ENCODE data around the gene MRPL43.

The MRPL43 gene

GRCh38 chr10:100948916-100949315, 38.4 kb downstream of the MRPL43 start:
- Histone ChIP-seq H3K9me3 (no peaks in the 10 kb centered on the region), H3K27me3 (no peaks in the 10 kb centered on the region), H3K4me2 (no peak overlapping the region), H3K4me1 (no peaks in the 10 kb centered on the region), H3K27ac (no peak overlapping the region), H4K20me1 (no peaks in the 10 kb centered on the region), H3K9ac (no peak overlapping the region), H3K4me3 (no peak overlapping the region), H3K36me3 (peaks cover 94% of the 10 kb centered on the region)
- TF ChIP-seq Cebpa-rat (IDR thresholded peaks at IDR 0.05), result no peak

DNA sequence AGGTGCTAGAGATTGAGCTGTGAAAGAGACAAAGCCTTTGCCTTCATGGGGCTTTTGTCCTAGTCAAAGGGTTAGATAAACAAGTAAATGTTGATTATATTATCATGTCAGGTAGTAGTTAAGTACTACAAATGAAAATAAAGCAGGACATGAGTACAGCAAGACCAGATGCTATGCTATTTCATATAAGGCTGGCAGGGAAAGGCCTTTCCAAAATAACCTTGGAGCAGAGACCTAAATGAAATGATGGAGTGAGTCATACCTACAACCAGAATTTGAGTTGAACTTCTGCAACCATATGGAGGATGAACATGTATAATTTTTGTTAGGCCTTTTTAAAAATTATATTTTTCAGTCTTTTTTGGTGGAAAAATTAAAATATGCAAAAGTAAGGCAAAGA, 41.5 kb downstream of the MRPL43 start:
- Histone ChIP-seq H3K27ac (no peak overlapping the region), H3K4me1 (no peaks in the 10 kb centered on the region), H3K9ac (no peak overlapping the region), H3K4me2 (no peak overlapping the region), H3K36me3 (peaks cover 96% of the 10 kb centered on the region), H3K4me3 (no peak overlapping the region), H3K9me3 (no peaks in the 10 kb centered on the region), H3K27me3 (no peaks in the 10 kb centered on the region), H4K20me1 (no peaks in the 10 kb centered on the region)
- TF ChIP-seq Cebpa-rat (IDR thresholded peaks at IDR 0.05), result no peak

DNA sequence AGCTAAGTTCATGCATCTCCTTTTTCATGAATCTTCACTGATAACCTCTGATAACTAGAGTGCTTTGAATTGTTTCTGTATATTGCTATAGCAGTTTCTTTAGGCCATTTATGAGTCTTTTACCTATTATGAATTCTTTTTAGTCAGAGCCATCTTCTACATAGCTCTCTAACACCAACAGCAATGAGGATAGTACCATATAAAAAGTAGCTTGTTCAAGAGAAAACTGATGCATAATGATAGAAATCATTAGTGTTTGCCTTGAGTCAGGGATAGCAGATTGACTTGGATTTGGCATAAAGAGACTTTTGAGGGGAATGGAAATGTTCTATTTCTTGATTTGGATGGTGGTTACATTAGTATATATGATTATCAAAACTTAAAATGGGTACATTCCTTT, 43.8 kb downstream of the MRPL43 start:
- Histone ChIP-seq H3K4me1 (peaks cover 9% of the 10 kb centered on the region; the same call in 1 of the 2 replicates), H4K20me1 (no peaks in the 10 kb centered on the region), H3K9ac (no peak overlapping the region), H3K36me3 (peaks cover 92% of the 10 kb centered on the region), H3K4me2 (no peak overlapping the region), H3K27me3 (no peaks in the 10 kb centered on the region), H3K9me3 (no peaks in the 10 kb centered on the region), H3K4me3 (no peak overlapping the region), H3K27ac (no peak overlapping the region)
- no peak for TF ChIP-seq Cebpa-rat (IDR thresholded peaks at IDR 0.05)

DNA sequence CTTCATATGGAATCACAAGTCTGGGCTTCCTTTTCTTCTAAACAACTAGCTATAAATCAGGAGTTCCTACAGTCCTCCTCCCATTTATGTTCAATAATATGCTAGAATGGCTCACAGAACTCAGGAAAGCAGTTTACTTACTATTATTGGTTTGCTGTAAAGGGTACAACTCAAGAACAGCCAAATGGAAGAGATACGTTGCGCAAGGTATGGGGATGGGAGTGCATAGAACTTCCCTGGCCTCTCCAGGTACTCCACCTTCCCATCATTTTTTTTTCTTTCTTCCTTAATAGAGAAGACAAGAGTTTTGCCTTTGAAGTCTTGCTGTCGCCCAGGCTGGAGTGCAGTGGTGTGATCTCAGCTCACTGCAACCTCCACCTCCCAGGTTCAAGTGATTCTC, 45.1 kb downstream of the MRPL43 start:
- H3K4me3 ChIP-seq, result no peak overlapping the region
- no peaks in the 10 kb centered on the region for H3K9me3 ChIP-seq
- H3K27me3 ChIP-seq, result no peaks in the 10 kb centered on the region
- no peak for TF ChIP-seq Cebpa-rat (IDR thresholded peaks at IDR 0.05)
- peaks cover 9% of the 10 kb centered on the region; the same call in 1 of the 2 replicates for H3K4me1 ChIP-seq
- no peak overlapping the region for H3K4me2 ChIP-seq
- no peak overlapping the region for H3K27ac ChIP-seq
- peaks cover 92% of the 10 kb centered on the region for H3K36me3 ChIP-seq
- no peaks in the 10 kb centered on the region for H4K20me1 ChIP-seq
- H3K9ac ChIP-seq, result no peak overlapping the region

DNA sequence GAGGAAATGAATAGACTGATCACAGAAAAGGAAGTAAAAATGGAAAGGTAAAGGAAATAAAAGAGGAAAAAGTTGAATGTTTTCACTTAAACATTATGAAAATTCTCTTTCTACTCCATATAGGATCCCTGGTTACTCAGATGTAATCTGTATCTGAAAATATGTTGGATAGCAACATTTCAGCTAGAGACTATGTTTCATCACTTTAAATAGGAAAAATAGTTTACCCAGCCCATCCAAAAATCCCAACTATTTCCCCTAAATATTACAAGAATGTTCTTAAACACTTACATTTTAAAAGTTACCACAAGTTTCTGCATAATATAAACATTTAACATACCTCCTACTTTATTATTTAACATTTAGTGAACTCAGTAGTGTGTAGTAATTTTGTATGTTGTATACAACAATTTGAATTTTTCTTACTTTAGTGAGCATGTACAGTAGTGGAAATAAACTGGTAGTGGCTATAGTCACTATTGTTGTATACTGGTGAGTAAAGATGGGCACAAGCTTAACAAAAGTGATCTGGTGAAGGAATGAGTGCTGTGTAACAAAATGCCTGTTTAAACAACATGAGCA, 47.4 kb downstream of the MRPL43 start:
- Histone ChIP-seq H3K4me1 (peaks cover 9% of the 10 kb centered on the region; the same call in 1 of the 2 replicates), H4K20me1 (no peaks in the 10 kb centered on the region), H3K27me3 (no peaks in the 10 kb centered on the region), H3K4me2 (no peak overlapping the region), H3K9ac (no peak overlapping the region), H3K4me3 (no peak overlapping the region), H3K9me3 (no peaks in the 10 kb centered on the region), H3K36me3 (peaks cover 89% of the 10 kb centered on the region), H3K27ac (no peak overlapping the region)
- TF ChIP-seq Cebpa-rat (IDR thresholded peaks at IDR 0.05), result no peak

All from BLaER1 (cell line).